Fibroblast of mammary gland (primary cell): ENCODE data around the gene KLK13.

ENCODE experiments used
- DNase-seq: peaks from one replicate; pipeline ENCODE4 v3.0.0-alpha.2; 2010; ENCODE audit warnings: low read depth
- H3K4me3 ChIP-seq: 2 replicates; pipeline ENCODE4 v1.5.1; 2011; ENCODE audit warnings: low read depth, mild to moderate bottlenecking, low read length, moderate library complexity; ENCODE audit not compliant: control insufficient read depth
- CTCF ChIP-seq: conservative IDR thresholded peaks from 2 replicates; pipeline ENCODE4 v1.5.1; 2011; ENCODE audit warnings: low read depth, low read length, inconsistent platforms; ENCODE audit not compliant: control insufficient read depth, insufficient read depth

The KLK13 gene

DNA sequence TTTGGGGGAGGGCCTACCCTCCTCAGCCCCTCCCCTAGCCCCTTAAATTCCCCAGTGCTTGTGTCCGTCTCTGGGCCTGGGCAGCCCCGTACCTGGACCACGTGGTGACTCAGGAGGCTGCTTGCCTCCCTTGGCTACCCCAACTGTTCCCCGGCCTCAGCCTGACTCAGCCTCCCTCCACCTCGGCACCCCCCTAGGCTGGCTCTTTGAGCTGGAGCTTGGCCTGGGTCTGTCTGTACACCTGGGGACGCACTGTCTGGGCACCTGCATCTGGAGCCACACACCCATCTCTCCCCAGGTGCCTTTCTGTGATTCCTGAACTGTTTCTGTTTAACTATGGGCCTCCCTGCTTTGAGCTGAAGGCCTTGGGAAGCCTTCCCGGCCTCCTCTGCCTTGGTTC, 19.6 kb upstream of the KLK13 start:
- no peak for TF ChIP-seq CTCF
- no peak overlapping the region for H3K4me3 ChIP-seq
- DNase-seq: no peak

DNA sequence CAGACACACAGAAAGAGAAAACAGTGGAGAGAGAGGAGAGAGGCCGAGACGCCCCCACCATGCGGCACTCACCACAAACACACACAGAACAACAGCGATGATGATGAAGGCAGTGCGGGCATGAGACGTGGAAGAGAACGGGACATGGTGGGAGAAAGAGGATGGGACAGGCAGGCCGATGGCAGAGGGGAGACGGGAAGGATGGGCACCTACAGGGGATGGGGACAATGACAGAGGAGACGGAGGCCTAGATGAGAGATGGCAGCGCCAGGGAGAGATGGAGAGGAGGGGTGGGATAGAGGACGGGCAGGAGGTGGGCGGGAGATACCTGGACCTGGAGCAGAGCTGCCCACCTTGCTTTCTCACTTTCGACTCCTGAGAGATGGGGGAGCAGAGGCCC, 18.9 kb upstream of the KLK13 start:
- DNase-seq: no peak
- no peak overlapping the region for H3K4me3 ChIP-seq
- TF ChIP-seq CTCF: no peak

GRCh38 chr19:51083181-51083580, 18.3 kb upstream of the KLK13 start:
- no peak overlapping the region for H3K4me3 ChIP-seq
- TF ChIP-seq CTCF: no peak
- DNase-seq: no peak

DNA sequence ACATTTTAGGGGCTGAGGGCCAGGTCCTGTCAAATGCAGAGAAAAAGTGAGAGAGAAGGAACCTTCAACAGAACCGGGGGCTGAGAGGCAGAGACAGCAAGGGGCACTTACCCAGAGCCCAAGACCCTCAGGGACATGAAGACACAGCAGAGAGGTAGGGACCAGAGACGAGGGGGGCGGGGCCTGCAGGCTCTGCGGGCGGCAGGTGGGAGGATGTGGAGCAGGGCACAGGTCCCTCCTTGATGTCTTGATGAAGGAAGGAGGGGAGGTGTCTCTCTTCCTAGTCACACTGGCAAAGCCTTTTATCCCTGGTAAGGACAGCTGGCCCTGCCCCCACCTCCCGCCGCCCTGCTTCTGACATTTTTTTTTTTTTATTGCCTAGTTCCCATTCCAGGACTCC, 17.7 kb upstream of the KLK13 start, which contains the start of gene KLK14:
TSS of gene KLK14 (minus strand) at position 277 of the 400 bp plus-strand sequence. CDS start at position 4, 273 bp downstream.
- H3K4me3 ChIP-seq: no peak within 1 kb of the TSS
- no peak for TF ChIP-seq CTCF
- no peak for DNase-seq

- TF ChIP-seq CTCF: no peak
- DNase-seq: no peak
- H3K4me3 ChIP-seq: no peak overlapping the region
These were observed 16.6 kb upstream of the KLK13 start for GRCh38 chr19:51081476-51081875.

- TF ChIP-seq CTCF: no peak
- H3K4me3 ChIP-seq: no peak overlapping the region
- DNase-seq: peak; percentile 16
These were observed 14.7 kb upstream of the KLK13 start for GRCh38 chr19:51079481-51080110.

DNA sequence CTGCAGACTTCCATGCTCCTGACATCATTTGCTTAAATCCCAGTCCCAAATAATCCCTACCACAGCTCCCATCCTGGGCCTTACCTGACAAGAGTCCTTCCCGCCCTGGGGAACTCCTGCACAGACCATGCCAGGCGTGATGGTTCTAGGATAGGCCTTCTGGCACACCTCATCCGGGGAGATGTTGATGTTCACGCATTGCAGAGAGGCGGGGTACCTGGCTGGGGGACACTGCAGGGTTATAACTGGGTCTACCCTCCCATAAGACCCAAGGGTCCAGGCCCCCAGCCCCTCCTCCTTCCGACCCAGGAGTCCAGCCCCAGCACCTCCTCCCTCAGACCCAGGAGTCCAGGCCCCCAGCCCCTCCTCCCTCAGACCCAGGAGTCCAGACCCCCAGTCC, 13.8 kb upstream of the KLK13 start:
- TF ChIP-seq CTCF: no peak
- H3K4me3 ChIP-seq: no peak overlapping the region

More for the DNA sequence above, 13.8 kb upstream of the KLK13 start:
- DNase-seq: no peak
